Naive thymus-derived CD4-positive, alpha-beta T cell (primary cell): ENCODE measurements around the gene CLTCL1. TPM values are rescaled to one million over a fixed set of nuclear protein-coding genes. Genes with fewer than 3 reads are reported as not detected.

Experiments
- ATAC-seq: fragments of 150-1000 bp; cut with Tn5 transposase; 2 replicates; pipeline ENCODE4 v1.10.0; 2021; ENCODE audit warnings: mild to moderate bottlenecking, moderate library complexity
- CTCF ChIA-PET: fragments of 350-600 bp; sonication (Branson Sonifier 250); formaldehyde crosslinking; loops from one replicate; lab custom pipeline; 2021; ENCODE audit warnings: antibody characterized with exemption; lab: Charles Lee
- POLR2A ChIA-PET: fragments of 350-600 bp; sonication (Branson Sonifier 250); formaldehyde crosslinking; loops from one replicate; lab custom pipeline; 2021; ENCODE audit warnings: antibody characterized with exemption, inconsistent platforms; lab: Charles Lee
- DNase-seq, 9 donors: peaks; one replicate each; pipeline versions ENCODE4 v3.0.0 to v3.0.0-alpha.2; 2020 to 2022; ENCODE audit warnings: mixed read lengths in 1 of 9
- H3K27ac ChIP-seq: one replicate; pipeline ENCODE4 v1.7.0; 2013; ENCODE audit warnings: mild to moderate bottlenecking, low read depth, low read length, moderate library complexity
- H3K27me3 ChIP-seq, 2 donors: one replicate each; pipeline ENCODE4 v1.7.0; 2013; ENCODE audit warnings: low read length in 2 of 2, mild to moderate bottlenecking in 2 of 2, moderate library complexity in 2 of 2; ENCODE audit not compliant: control insufficient read depth in 2 of 2, insufficient read depth in 2 of 2
- H3K36me3 ChIP-seq, 3 experiments: 1 replicate in 2 of 3; 2 replicates in 1 of 3; pipeline ENCODE4 v1.7.0; 2013; ENCODE audit warnings: low read length in 3 of 3, mild to moderate bottlenecking in 3 of 3, moderate library complexity in 1 of 3; ENCODE audit not compliant: insufficient read depth in 3 of 3, control insufficient read depth in 2 of 3
- H3K4me1 ChIP-seq, 2 donors: one replicate each; pipeline ENCODE4 v1.7.0; 2013; ENCODE audit warnings: low read length in 2 of 2, mild to moderate bottlenecking in 2 of 2, moderate library complexity in 1 of 2; ENCODE audit not compliant: control insufficient read depth in 2 of 2, insufficient read depth in 2 of 2
- H3K4me3 ChIP-seq: 2 replicates; pipeline ENCODE4 v1.7.0; 2013; ENCODE audit warnings: mild to moderate bottlenecking, low read length
- H3K9me3 ChIP-seq, 3 experiments: 1 replicate in 2 of 3; 2 replicates in 1 of 3; pipeline ENCODE4 v1.7.0; 2013; ENCODE audit warnings: low read length in 3 of 3; ENCODE audit not compliant: control insufficient read depth in 2 of 3
- H3K27ac Mint-ChIP-seq, 9 donors: one replicate each; pipeline ENCODE4 v1.8.0; 2020 to 2022; ENCODE audit warnings: mixed read lengths in 9 of 9, mild to moderate bottlenecking in 8 of 9, moderate library complexity in 5 of 9, inconsistent platforms in 2 of 9
- H3K27me3 Mint-ChIP-seq, 5 donors: one replicate each; pipeline ENCODE4 v1.8.0; 2021 to 2022; ENCODE audit warnings: mixed read lengths in 5 of 5, mild to moderate bottlenecking in 1 of 5
- H3K36me3 Mint-ChIP-seq, 5 donors: one replicate each; pipeline ENCODE4 v1.8.0; 2020 to 2022; ENCODE audit warnings: mixed read lengths in 5 of 5, mild to moderate bottlenecking in 3 of 5, inconsistent platforms in 1 of 5
- H3K4me1 Mint-ChIP-seq, 7 donors: one replicate each; pipeline ENCODE4 v1.8.0; 2020 to 2022; ENCODE audit warnings: mixed read lengths in 7 of 7, mild to moderate bottlenecking in 3 of 7, inconsistent platforms in 1 of 7
- H3K4me3 Mint-ChIP-seq, 10 donors: one replicate each; pipeline ENCODE4 v1.8.0; 2020 to 2022; ENCODE audit warnings: mild to moderate bottlenecking in 10 of 10, mixed read lengths in 10 of 10, moderate library complexity in 6 of 10, inconsistent platforms in 2 of 10
- H3K9me3 Mint-ChIP-seq, 11 donors: one replicate each; pipeline ENCODE4 v1.8.0; 2020 to 2022; ENCODE audit warnings: mixed read lengths in 11 of 11, mild to moderate bottlenecking in 4 of 11, inconsistent platforms in 1 of 11, moderate library complexity in 1 of 11
- intact Hi-C, 2 donors: fragments of 100-400 bp; cut with micrococcal nuclease; formaldehyde crosslinking; loops; one replicate each; pipeline ENCODE4 v1.15.1; 2023
- polyA plus RNA-seq, 2 donors: library from polyadenylated mRNA; unstranded; fragments of 300-500 nt; fragmentation: Illumina TruSeq; gene quantifications; one replicate each; pipeline ENCODE4 v1.2.3, GENCODE V29; 2021
- total RNA-seq, 6 experiments: library from RNA in 5 of 6; stranded (reverse) in 5 of 6; gene quantifications; 1 replicate in 5 of 6; 2 replicates in 1 of 6; pipeline ENCODE4 v1.2.3 and lab custom pipeline; 2021 to 2026

The CLTCL1 gene
- total and polyA plus RNA-seq, 7 experiments from 2014 or later = 0.22 to 3.1 (median 1.2) TPM

DNA sequence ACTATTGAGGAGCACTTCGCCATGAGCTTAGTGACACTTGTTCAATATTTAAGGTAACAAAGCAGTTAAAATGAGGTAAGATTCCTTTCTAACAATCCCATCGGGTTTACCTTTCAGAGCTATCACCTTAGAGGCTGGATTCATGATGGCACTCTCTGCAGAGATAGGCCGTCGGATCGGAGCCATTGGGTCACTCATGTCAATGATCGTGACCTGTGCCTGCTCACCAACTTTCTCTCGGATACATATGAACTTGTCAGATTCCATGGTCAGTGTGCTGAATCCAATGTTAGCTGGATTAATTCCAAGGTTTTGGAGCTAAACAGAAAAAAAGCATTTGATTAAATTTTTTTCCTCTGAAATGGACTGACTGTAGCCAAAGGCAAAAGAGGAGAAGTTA lies 16.0 kb downstream of the CLTCL1 start:
- H3K27ac Mint-ChIP-seq = no peak overlapping the region
- intact Hi-C loops = no loop called here

DNA sequence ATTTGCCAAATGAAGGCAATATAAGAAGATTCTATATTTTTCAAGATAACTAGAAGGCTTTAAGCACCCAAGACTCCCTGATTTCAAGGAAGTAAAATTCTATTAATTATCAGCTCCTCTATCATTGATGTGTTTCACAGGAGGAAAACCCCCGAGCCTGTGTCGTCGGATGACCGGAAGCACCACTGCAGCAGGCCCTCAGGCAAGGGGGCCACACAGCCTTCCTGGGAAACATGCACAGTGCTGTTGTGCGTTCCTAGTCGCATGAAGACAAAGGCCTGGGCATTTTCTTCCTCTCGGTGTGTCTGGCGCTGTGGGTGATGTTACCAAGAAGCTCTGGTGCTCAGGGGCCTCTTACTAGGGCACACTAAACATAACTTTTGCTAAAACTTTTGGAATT lies 16.4 kb downstream of the CLTCL1 start:
- no peaks in the 10 kb centered on the region for H3K36me3 ChIP-seq
- POLR2A ChIA-PET = no interaction called here
- H3K27me3 ChIP-seq = no peaks in the 10 kb centered on the region
- Mint-ChIP-seq H3K4me3 (no peak overlapping the region), H3K36me3 (no peaks in the 10 kb centered on the region), H3K27ac (no peak overlapping the region), H3K27me3 (peaks cover 0 to 7% (median 0%) of the 10 kb centered on the region in 5 donors), H3K9me3 (no peaks in the 10 kb centered on the region), H3K4me1 (peaks cover 0 to 4% (median 0%) of the 10 kb centered on the region in 7 donors)
- H3K4me3 ChIP-seq = no peak overlapping the region
- no peaks in the 10 kb centered on the region for H3K4me1 ChIP-seq
- ATAC-seq (no peak), DNase-seq (no peak)
- H3K27ac ChIP-seq = no peak overlapping the region
- CTCF ChIA-PET = no interaction called here
- H3K9me3 ChIP-seq = no peaks in the 10 kb centered on the region
- intact Hi-C loops = no loop called here

More for the DNA sequence above, 16.0 kb downstream of the CLTCL1 start:
- H3K9me3 ChIP-seq = no peaks in the 10 kb centered on the region
- H3K4me1 ChIP-seq = no peaks in the 10 kb centered on the region
- ATAC-seq = no peak
- ChIA-PET POLR2A (no interaction called here), CTCF (no interaction called here)
- no peaks in the 10 kb centered on the region for H3K36me3 Mint-ChIP-seq
- no peak overlapping the region for H3K4me3 Mint-ChIP-seq
- H3K36me3 ChIP-seq = no peaks in the 10 kb centered on the region
- H3K27me3 ChIP-seq = no peaks in the 10 kb centered on the region
- DNase-seq = no peak
- peaks cover 0 to 4% (median 0%) of the 10 kb centered on the region in 7 donors for H3K4me1 Mint-ChIP-seq
- H3K27ac ChIP-seq = no peak overlapping the region
- H3K27me3 Mint-ChIP-seq = peaks cover 0 to 6% (median 0%) of the 10 kb centered on the region in 5 donors
- H3K9me3 Mint-ChIP-seq = no peaks in the 10 kb centered on the region
- no peak overlapping the region for H3K4me3 ChIP-seq

DNA sequence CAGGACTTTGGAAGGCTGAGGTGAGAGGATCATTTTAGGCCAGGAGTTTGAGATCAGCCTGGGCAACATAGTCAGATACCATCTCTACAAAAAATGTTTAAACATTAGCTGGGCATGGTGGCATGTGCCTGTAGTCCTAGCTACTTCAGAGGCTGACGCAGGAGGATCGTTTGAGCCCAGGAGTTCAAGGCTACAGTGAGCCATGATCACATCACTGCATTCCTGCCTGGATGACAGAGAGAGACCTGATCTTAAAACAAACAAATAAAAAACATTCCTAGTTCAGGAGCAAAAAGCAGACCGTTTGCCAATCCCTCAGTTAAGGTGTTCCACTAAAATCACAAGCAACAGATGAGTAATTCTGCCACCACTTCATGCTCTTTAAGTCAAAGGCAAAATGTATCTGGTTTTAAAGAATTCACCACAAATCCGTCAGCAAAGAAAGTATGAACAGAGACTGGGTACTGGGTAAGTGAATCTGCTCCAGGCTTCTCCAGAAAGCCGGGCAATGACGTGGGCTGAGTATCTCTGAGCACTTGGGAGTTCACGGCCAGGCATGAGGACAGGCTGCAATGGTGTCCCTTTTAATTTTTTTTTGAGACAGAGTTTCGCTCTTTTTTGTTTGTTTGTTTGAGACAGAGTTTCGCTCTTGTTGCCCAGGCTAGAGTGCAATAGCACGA lies 19.5 kb downstream of the CLTCL1 start:
- ChIA-PET CTCF (no interaction called here), POLR2A (no interaction called here)
- Mint-ChIP-seq H3K27ac (peak overlapping the region in 1 of 9 donors; percentile 26), H3K4me3 (no peak overlapping the region), H3K36me3 (peaks cover 0 to 5% (median 3%) of the 10 kb centered on the region in 5 donors), H3K4me1 (peaks cover 0 to 4% (median 0%) of the 10 kb centered on the region in 7 donors), H3K9me3 (peaks cover 0 to 7% (median 5%) of the 10 kb centered on the region in 11 donors), H3K27me3 (peaks cover 0 to 12% (median 0%) of the 10 kb centered on the region in 5 donors)
- ATAC-seq (no peak), DNase-seq (no peak)
- H3K27ac ChIP-seq = no peak overlapping the region
- no peak overlapping the region for H3K4me3 ChIP-seq
- no peaks in the 10 kb centered on the region for H3K9me3 ChIP-seq
- H3K4me1 ChIP-seq = no peaks in the 10 kb centered on the region
- H3K36me3 ChIP-seq = no peaks in the 10 kb centered on the region
- no peaks in the 10 kb centered on the region for H3K27me3 ChIP-seq
- intact Hi-C loops = no loop called here

DNA sequence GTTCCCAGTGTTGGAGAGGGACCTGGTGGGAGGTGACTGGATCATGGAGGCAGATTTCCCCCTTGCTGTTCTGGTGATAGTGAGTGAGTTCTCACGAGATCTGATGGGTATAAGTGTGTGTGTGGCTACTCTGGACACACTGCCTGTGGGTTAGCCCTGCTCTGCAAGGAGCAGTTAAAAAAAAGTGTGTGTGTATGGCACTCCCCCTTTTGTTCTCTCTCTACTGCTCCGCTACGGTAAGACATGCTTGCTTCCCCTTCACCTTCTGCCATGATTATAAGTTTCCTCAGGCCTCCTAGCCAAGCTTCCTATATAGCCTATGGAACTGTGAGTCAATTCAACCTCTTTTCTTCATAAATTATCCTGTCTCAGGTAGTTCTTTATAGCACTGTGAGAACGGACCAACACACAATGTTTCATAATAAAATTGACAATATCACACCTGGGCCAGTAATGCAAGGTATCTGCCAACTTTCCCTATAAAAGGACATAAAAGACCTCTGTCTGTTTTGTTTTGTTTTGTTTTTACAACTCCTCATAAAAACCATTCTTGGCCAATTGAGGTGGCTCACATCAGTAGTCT lies 20.2 kb downstream of the CLTCL1 start:
- H3K4me3 ChIP-seq = no peak overlapping the region
- no peak overlapping the region for H3K27ac ChIP-seq
- H3K36me3 ChIP-seq = no peaks in the 10 kb centered on the region
- peaks cover 0 to 11% (median 7%) of the 10 kb centered on the region in 5 donors for H3K36me3 Mint-ChIP-seq
- no peak for DNase-seq
- peaks cover 0 to 5% (median 0%) of the 10 kb centered on the region in 3 experiments for H3K9me3 ChIP-seq
- peaks cover 0 to 4% (median 0%) of the 10 kb centered on the region in 7 donors for H3K4me1 Mint-ChIP-seq
- intact Hi-C loops = no loop called here
- ChIA-PET POLR2A (no interaction called here), CTCF (no interaction called here)
- no peak overlapping the region for H3K4me3 Mint-ChIP-seq
- no peak overlapping the region for H3K27ac Mint-ChIP-seq
- H3K4me1 ChIP-seq = no peaks in the 10 kb centered on the region
- H3K27me3 Mint-ChIP-seq = peaks cover 0 to 16% (median 0%) of the 10 kb centered on the region in 5 donors
- no peaks in the 10 kb centered on the region for H3K27me3 ChIP-seq
- H3K9me3 Mint-ChIP-seq = peaks cover 0 to 13% (median 10%) of the 10 kb centered on the region in 11 donors
- ATAC-seq = no peak

DNA sequence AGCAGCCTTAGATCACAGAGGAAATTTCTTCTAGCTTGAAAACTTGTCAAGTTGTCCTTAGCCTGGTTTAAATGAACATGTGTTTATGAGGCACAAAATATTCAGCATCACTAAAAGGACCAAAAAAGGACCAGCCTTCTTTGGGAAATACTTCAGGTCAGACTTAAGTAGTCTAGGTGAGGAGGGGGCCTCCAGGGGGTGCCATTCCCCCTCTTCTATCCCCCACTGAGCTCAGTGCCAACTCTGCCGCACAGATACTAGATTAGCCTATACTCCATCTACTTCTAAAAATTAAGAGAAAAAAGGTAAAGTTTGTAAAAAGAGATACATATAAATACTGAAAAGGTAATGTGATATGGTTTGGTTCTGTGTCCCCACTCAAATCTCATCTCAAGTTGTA lies 20.6 kb downstream of the CLTCL1 start:
- ChIA-PET CTCF (no interaction called here), POLR2A (no interaction called here)
- Histone ChIP-seq H3K9me3 (peaks cover 0 to 10% (median 0%) of the 10 kb centered on the region in 3 experiments), H3K27me3 (no peaks in the 10 kb centered on the region), H3K36me3 (no peaks in the 10 kb centered on the region), H3K27ac (no peak overlapping the region), H3K4me1 (no peaks in the 10 kb centered on the region), H3K4me3 (no peak overlapping the region)
- no peak overlapping the region for H3K4me3 Mint-ChIP-seq
- DNase-seq = no peak
- H3K9me3 Mint-ChIP-seq = peaks cover 5 to 18% (median 15%) of the 10 kb centered on the region in 11 donors
- intact Hi-C loops = no loop called here
- peaks cover 4 to 16% (median 12%) of the 10 kb centered on the region in 5 donors for H3K36me3 Mint-ChIP-seq
- no peak for ATAC-seq
- H3K4me1 Mint-ChIP-seq = peaks cover 0 to 2% (median 0%) of the 10 kb centered on the region in 7 donors
- H3K27me3 Mint-ChIP-seq = peaks cover 0 to 19% (median 0%) of the 10 kb centered on the region in 5 donors
- peak overlapping the region in 1 of 9 donors; percentile 13 for H3K27ac Mint-ChIP-seq

DNA sequence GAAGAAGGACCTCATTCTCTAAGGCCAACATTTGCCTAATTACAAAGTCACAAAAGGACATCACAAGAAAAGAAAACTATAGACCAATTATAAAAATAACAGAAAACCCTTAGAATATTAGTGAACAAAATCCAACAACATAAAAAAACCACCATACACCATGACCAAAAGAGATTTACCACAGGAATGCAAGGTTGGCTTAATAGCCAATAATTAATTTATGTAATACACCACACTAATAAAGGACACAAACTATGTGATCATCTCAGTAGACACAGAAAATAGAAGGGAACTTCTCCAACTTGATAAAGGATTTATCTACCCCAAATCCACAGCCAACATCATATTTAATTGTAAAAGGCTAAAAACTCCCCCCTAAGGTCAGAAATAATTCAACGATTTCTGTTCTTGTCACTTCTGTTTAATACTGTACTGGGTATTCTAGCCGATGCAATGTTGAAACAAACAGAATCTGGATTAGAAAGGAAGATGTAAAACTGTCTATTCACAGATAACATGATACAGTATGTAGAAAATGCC lies 24.9 kb downstream of the CLTCL1 start:
- peaks cover 0 to 14% (median 0%) of the 10 kb centered on the region in 3 experiments for H3K9me3 ChIP-seq
- Mint-ChIP-seq H3K27ac (no peak overlapping the region), H3K4me3 (no peak overlapping the region), H3K36me3 (peaks cover 5 to 16% (median 13%) of the 10 kb centered on the region in 5 donors), H3K9me3 (peaks cover 5 to 26% (median 17%) of the 10 kb centered on the region in 11 donors), H3K27me3 (peaks cover 0 to 20% (median 0%) of the 10 kb centered on the region in 5 donors), H3K4me1 (peaks cover 0 to 2% (median 0%) of the 10 kb centered on the region in 7 donors)
- intact Hi-C loops = no loop called here
- no peak overlapping the region for H3K27ac ChIP-seq
- no peak overlapping the region for H3K4me3 ChIP-seq
- CTCF ChIA-PET = interaction anchor here (0.6 kb wide), 1 partner anchor 34 kb away, joined by 3 read pairs; no protein-coding TSS in a partner anchor
- no peak for DNase-seq
- no peak for ATAC-seq
- H3K4me1 ChIP-seq = no peaks in the 10 kb centered on the region
- POLR2A ChIA-PET = no interaction called here
- H3K36me3 ChIP-seq = no peaks in the 10 kb centered on the region
- no peaks in the 10 kb centered on the region for H3K27me3 ChIP-seq
